Breast epithelium (tissue), 4 donors: ENCODE data around the gene TMEM198. TPM values are rescaled to one million over a fixed set of nuclear protein-coding genes. Genes with fewer than 3 reads are reported as not detected.

Experiments
- DNase-seq, 2 donors: peaks; one replicate each; pipeline ENCODE4 v3.0.0-alpha.2; 2019; ENCODE audit warnings: low spot score in 2 of 2
- H3K27ac ChIP-seq, 2 donors: fragments of 200-600 bp; sonication (generic) in 1 of 2; one replicate each; pipeline ENCODE4 v1.5.1; 2016 to 2019; ENCODE audit warnings: mild to moderate bottlenecking in 1 of 2
- H3K27me3 ChIP-seq, 2 donors: fragments of 200-600 bp; sonication (generic) in 1 of 2; one replicate each; pipeline versions ENCODE4 v1.5.1 to v1.6.0; 2017 to 2019; ENCODE audit warnings: control low read depth in 1 of 2, mild to moderate bottlenecking in 1 of 2
- H3K36me3 ChIP-seq: fragments of 200-600 bp; one replicate; pipeline ENCODE4 v1.5.1; 2019
- H3K4me1 ChIP-seq, 2 donors: fragments of 200-600 bp; sonication (generic); one replicate each; pipeline ENCODE4 v1.5.1; 2016 to 2019; ENCODE audit warnings: control low read depth in 1 of 2
- H3K4me3 ChIP-seq, 3 donors: fragments of 200-600 bp; sonication (generic); 1 replicate in 2 of 3; 2 replicates in 1 of 3; pipeline ENCODE4 v1.5.1; 2016 to 2019; ENCODE audit warnings: mild to moderate bottlenecking in 3 of 3, moderate library complexity in 2 of 3
- H3K9me3 ChIP-seq, 2 donors: fragments of 200-600 bp; sonication (generic) in 1 of 2; one replicate each; pipeline ENCODE4 v1.5.1; 2016 to 2019; ENCODE audit warnings: control low read depth in 1 of 2
- POLR2A ChIP-seq: fragments of 450-650 bp; IDR thresholded peaks from one replicate; pipeline ENCODE4 v1.6.1; 2016; ENCODE audit warnings: antibody characterized with exemption, mild to moderate bottlenecking, moderate library complexity
- POLR2AphosphoS5 ChIP-seq, 3 donors: sonication (generic); formaldehyde crosslinking; IDR thresholded peaks; one replicate each; pipeline ENCODE4 v1.6.1; 2017; ENCODE audit warnings: antibody characterized with exemption in 3 of 3
- intact Hi-C: fragments of 100-400 bp; cut with DNase I; formaldehyde crosslinking; loops from one replicate; pipeline ENCODE4 v1.15.1; 2023; ENCODE audit warnings: low total_unique reads
- total RNA-seq, 3 donors: library from RNA; depleted of rRNA; stranded (reverse); fragments of >200 nt; gene quantifications; one replicate each; pipeline ENCODE4 v1.1.0, GENCODE V29; 2016
- TF ChIP-seq, protein P1 (sequence below), 3 donors: fragments of 450-650 bp; IDR thresholded peaks; one replicate each; pipeline ENCODE4 v1.5.1; 2016 to 2017; ENCODE audit warnings: antibody characterized with exemption in 3 of 3, mild to moderate bottlenecking in 3 of 3, moderate library complexity in 3 of 3

TMEM198 gene
- total RNA-seq, 3 donors from 2014 or later: 1.6 to 1.9 (median 1.8) TPM

GRCh38 chr2:219559156-219559915, 15.5 kb downstream of the TMEM198 start:
- DNase-seq: no peak
- TF ChIP-seq POLR2A: no peak
- TF ChIP-seq, protein P1, sequence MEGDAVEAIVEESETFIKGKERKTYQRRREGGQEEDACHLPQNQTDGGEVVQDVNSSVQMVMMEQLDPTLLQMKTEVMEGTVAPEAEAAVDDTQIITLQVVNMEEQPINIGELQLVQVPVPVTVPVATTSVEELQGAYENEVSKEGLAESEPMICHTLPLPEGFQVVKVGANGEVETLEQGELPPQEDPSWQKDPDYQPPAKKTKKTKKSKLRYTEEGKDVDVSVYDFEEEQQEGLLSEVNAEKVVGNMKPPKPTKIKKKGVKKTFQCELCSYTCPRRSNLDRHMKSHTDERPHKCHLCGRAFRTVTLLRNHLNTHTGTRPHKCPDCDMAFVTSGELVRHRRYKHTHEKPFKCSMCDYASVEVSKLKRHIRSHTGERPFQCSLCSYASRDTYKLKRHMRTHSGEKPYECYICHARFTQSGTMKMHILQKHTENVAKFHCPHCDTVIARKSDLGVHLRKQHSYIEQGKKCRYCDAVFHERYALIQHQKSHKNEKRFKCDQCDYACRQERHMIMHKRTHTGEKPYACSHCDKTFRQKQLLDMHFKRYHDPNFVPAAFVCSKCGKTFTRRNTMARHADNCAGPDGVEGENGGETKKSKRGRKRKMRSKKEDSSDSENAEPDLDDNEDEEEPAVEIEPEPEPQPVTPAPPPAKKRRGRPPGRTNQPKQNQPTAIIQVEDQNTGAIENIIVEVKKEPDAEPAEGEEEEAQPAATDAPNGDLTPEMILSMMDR (IDR thresholded peaks at IDR 0.05): no peak
- TF ChIP-seq POLR2AphosphoS5 (IDR thresholded peaks at IDR 0.05): no peak
- no peaks in the 10 kb centered on the region for H3K9me3 ChIP-seq
- H3K4me3 ChIP-seq: no peak overlapping the region
- H3K4me1 ChIP-seq: no peaks in the 10 kb centered on the region
- intact Hi-C loops: no loop called here
- no peaks in the 10 kb centered on the region for H3K36me3 ChIP-seq
- H3K27ac ChIP-seq: no peak overlapping the region
- no peaks in the 10 kb centered on the region for H3K27me3 ChIP-seq

DNA sequence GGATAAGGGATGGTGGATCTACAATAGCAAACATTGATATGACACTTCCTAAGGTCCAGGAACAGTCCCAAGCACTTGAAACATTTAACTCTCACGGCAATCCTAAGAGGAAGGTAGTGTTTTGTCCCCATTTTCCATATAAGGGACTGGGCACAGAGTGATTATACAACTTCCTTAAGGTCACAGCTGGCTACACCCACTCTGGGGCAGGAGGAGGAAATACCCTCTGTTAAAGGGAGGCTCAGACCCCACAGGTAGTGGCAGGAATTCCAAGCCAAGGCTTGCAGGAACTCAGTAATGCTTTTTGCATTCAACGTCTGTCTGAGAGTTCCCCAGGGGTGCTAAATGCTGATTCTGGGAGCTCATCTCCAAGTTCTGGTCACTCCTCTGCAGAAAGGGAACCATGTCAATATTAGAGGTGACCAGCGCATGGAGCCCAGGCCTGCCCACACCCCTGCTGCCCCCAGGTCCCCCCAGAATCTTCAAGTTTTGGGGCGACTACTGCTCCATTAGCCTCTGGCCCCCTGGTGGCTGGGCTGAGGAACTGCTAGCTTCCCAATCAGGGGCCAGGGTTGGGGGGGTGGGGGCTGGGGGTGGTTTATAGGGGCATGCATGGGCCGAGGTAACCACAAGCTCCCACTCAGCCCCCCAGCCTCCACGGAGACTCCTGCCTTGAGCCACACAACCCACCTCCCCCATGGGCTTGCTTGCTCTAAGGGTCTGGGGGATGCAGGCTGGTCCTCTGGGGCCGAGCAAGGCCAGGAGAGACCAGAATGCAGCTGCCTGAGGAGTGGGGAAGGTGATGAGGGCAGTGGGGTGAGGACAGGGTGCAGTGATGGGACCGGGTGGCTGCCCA, 16.4 kb downstream of the TMEM198 start:
- no peak overlapping the region for H3K4me3 ChIP-seq
- TF ChIP-seq, protein P1 (IDR thresholded peaks at IDR 0.05): peak in 1 of 3 donors; percentile 33
- no peak for TF ChIP-seq POLR2AphosphoS5 (IDR thresholded peaks at IDR 0.05)
- no peaks in the 10 kb centered on the region for H3K36me3 ChIP-seq
- H3K4me1 ChIP-seq: no peaks in the 10 kb centered on the region
- H3K27ac ChIP-seq: no peak overlapping the region
- intact Hi-C loops: no loop called here
- no peaks in the 10 kb centered on the region for H3K27me3 ChIP-seq
- no peaks in the 10 kb centered on the region for H3K9me3 ChIP-seq
- DNase-seq: no peak

DNA sequence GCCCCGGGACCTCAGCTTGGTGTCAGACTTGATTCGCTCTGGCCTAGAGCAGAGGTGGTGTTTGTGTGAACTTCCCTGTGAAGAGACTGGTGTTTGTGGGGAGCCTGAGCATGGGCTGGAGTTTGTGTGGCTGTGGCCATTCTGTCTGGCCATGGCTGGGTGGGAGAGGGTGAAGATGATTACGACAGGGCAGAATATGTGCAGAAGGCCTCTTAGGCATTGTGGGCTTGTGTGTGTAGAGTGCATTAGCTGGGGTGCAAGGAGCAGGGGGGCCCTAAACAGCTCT, 17.0 kb downstream of the TMEM198 start:
- H3K36me3 ChIP-seq: no peaks in the 10 kb centered on the region
- no peak for DNase-seq
- no peaks in the 10 kb centered on the region for H3K9me3 ChIP-seq
- no peak overlapping the region for H3K4me3 ChIP-seq
- no peak overlapping the region for H3K27ac ChIP-seq
- H3K4me1 ChIP-seq: no peaks in the 10 kb centered on the region
- H3K27me3 ChIP-seq: no peaks in the 10 kb centered on the region
- intact Hi-C loops: no loop called here
- TF ChIP-seq, protein P1 (IDR thresholded peaks at IDR 0.05): no peak
- TF ChIP-seq POLR2A (no peak), POLR2AphosphoS5 (IDR thresholded peaks at IDR 0.05) (no peak)

DNA sequence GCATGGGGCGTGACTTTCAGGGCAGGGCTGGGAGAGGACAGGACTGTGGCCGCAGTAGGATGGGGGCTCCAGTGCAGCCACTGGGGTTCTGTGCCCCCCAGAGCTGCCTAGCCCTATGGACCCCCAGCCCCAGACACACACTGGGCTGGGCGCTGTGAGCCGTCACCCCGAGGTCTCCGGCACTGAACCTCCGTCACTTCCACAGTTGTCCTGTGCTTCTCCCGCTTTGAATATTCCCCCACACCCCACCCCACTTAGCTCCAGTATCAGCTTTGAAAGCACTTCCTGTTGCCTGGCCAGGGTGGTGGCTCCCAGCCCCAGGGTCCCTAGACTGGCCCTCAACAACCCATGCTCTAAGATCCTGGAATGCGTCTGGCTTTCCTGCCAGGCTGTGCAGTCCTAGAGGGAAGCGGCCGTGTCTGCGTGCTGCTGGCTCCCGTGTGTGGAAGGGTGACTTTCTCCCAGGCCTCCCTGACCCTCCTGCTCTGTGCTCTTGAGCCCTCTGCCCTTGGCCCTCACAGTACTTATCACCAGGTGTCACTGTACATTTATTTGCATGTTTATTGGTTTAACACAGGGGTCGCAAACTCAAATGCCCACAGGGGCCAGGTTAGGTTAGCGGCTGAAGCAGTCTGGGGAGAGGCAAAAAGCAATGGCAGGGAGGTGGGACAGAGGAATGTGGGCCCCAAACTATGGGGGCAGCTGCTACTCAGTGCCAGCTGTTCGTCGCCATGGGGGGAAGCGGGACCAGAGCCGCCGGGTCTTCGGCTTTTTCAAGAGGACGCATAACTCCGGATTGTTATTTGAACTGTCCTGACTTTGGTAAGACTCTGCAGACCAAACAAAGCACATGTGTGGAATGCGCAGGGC, 17.6 kb downstream of the TMEM198 start:
- Histone ChIP-seq H3K4me3 (no peak overlapping the region), H3K27ac (no peak overlapping the region), H3K9me3 (no peaks in the 10 kb centered on the region), H3K4me1 (no peaks in the 10 kb centered on the region), H3K27me3 (no peaks in the 10 kb centered on the region), H3K36me3 (no peaks in the 10 kb centered on the region)
- DNase-seq: no peak
- intact Hi-C loops: no loop called here
- TF ChIP-seq, protein P1 (IDR thresholded peaks at IDR 0.05): no peak
- no peak for TF ChIP-seq POLR2AphosphoS5 (IDR thresholded peaks at IDR 0.05)
- no peak for TF ChIP-seq POLR2A
